ENCODE results near the gene FRAS1. TPM values are rescaled to one million over a fixed set of nuclear protein-coding genes. Genes with fewer than 3 reads are reported as not detected.

FRAS1 gene
- total RNA-seq, 1 experiment from 2014 or later = 82.0 TPM

GRCh38 chr4:78426972-78427371 lies 369.8 kb downstream of the FRAS1 start (continued):
- no peak for TF ChIP-seq ATF3 (CRISPR knock-in tag; conservative IDR thresholded peaks at IDR 0.05)

DNA sequence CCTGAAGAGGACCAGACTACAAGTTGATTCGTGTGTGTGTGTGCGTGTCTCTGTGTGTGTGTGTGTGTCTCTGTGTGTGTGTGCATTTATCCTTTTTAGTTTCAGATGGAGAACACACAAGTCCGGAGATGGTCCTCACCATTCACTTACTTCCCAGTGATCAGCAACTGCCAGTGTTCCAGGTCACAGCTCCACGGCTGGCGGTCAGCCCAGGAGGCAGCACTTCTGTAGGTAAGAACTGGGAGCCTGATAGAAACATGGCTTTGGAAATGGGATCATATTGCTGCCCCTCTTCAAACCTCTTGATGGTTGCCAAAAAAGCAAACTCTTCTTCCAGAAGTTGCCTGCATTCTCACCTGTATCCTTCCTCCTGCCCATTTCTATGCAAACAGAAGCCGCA lies 371.9 kb downstream of the FRAS1 start:
- TF ChIP-seq ZNF263 (CRISPR knock-in tag; IDR thresholded peaks at IDR 0.05; ENCODE audit: low read depth) = no peak
- no peak for TF ChIP-seq ZNF532 (CRISPR knock-in tag; IDR thresholded peaks at IDR 0.05; ENCODE audit: borderline replicate concordance)
- no peak for TF ChIP-seq MYBL2 (CRISPR knock-in tag; IDR thresholded peaks at IDR 0.05)
- TF ChIP-seq CBFB (CRISPR knock-in tag; IDR thresholded peaks at IDR 0.05; ENCODE audit: low read depth) = no peak
- no peak for TF ChIP-seq GTF2I (CRISPR knock-in tag; conservative IDR thresholded peaks at IDR 0.05)
- no peak for TF ChIP-seq FOXK1 (CRISPR knock-in tag; IDR thresholded peaks at IDR 0.05)
- TF ChIP-seq, protein P1, sequence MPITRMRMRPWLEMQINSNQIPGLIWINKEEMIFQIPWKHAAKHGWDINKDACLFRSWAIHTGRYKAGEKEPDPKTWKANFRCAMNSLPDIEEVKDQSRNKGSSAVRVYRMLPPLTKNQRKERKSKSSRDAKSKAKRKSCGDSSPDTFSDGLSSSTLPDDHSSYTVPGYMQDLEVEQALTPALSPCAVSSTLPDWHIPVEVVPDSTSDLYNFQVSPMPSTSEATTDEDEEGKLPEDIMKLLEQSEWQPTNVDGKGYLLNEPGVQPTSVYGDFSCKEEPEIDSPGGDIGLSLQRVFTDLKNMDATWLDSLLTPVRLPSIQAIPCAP (CRISPR knock-in tag; IDR thresholded peaks at IDR 0.05) = no peak
- no peak for TF ChIP-seq FOXJ3 (CRISPR knock-in tag; IDR thresholded peaks at IDR 0.05; ENCODE audit: borderline replicate concordance)
- Mint-ChIP-seq H3K9me3 (no peaks in the 10 kb centered on the region), H3K27ac (no peak overlapping the region), H3K4me3 (no peak overlapping the region), H3K4me1 (no peaks in the 10 kb centered on the region), H3K36me3 (peaks cover 40% of the 10 kb centered on the region), H3K27me3 (ENCODE audit: low read depth) (no peaks in the 10 kb centered on the region)
- CTCF ChIA-PET = interaction anchor here (1.2 kb wide), 1 partner anchor 11 kb away, joined by 3 read pairs; no protein-coding TSS in a partner anchor
- DNase-seq (ENCODE audit: low spot score) = no peak
- ATAC-seq = no peak
- POLR2A ChIA-PET = no interaction called here

GRCh38 chr4:78432896-78433295 lies 375.8 kb downstream of the FRAS1 start:
- CTCF ChIA-PET = no interaction called here
- POLR2A ChIA-PET = no interaction called here
- Mint-ChIP-seq H3K9me3 (no peaks in the 10 kb centered on the region), H3K27me3 (ENCODE audit: low read depth) (no peaks in the 10 kb centered on the region), H3K4me3 (no peak overlapping the region), H3K4me1 (peaks cover 12% of the 10 kb centered on the region), H3K27ac (peak overlapping the region; percentile 53), H3K36me3 (peaks cover 36% of the 10 kb centered on the region)
- TF ChIP-seq NR3C1 (CRISPR knock-in tag; conservative IDR thresholded peaks at IDR 0.05; ENCODE audit: low read depth) (no peak), ZNF121 (CRISPR knock-in tag; IDR thresholded peaks at IDR 0.05) (no peak), ZNF512 (CRISPR knock-in tag; IDR thresholded peaks at IDR 0.05; ENCODE audit: borderline replicate concordance) (no peak)
- ATAC-seq (no peak), DNase-seq (ENCODE audit: low spot score) (no peak)

DNA sequence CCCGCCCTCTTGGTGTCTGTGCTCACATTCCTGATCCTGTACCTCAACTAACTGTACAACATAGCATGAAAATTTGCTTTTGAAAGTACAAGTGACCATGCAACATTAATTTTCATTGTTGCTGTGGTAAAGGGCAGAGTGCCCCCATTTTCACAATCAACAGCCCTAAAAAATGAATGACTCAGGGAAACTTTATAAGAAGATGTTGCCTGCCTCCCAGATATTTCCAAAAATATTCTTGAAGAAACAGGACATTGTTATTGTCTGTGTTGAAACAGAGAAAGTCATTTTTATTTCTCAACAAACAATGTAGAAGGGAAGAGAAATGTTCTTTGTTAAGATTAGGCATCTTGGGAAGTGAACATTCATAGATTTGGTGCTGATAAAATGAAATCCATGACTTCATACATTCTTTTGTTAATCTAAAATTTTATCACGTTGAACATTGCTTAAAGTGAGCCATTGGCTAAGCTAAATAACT lies 380.5 kb downstream of the FRAS1 start:
- Mint-ChIP-seq H3K27ac (peak overlapping the region; percentile 34; the same call in 1 of the 2 replicates), H3K4me3 (no peak overlapping the region), H3K4me1 (peaks cover 12% of the 10 kb centered on the region), H3K36me3 (peaks cover 39% of the 10 kb centered on the region), H3K9me3 (no peaks in the 10 kb centered on the region), H3K27me3 (ENCODE audit: low read depth) (no peaks in the 10 kb centered on the region)
- ChIA-PET CTCF (no interaction called here), POLR2A (no interaction called here)
- DNase-seq (ENCODE audit: low spot score) (no peak), ATAC-seq (no peak)
- TF ChIP-seq NFYB (CRISPR knock-in tag; conservative IDR thresholded peaks at IDR 0.05; ENCODE audit: low read depth) = no peak
- no peak for TF ChIP-seq NR1H2 (CRISPR knock-in tag; IDR thresholded peaks at IDR 0.05)
- TF ChIP-seq ETV6 (CRISPR knock-in tag; IDR thresholded peaks at IDR 0.05) = no peak
- TF ChIP-seq AFF4 (CRISPR knock-in tag; IDR thresholded peaks at IDR 0.05; ENCODE audit: borderline replicate concordance) = no peak
- TF ChIP-seq ZNF138 (CRISPR knock-in tag; conservative IDR thresholded peaks at IDR 0.05) = no peak
- TF ChIP-seq ZNF396 (CRISPR knock-in tag; IDR thresholded peaks at IDR 0.05; ENCODE audit: borderline replicate concordance) = no peak
- TF ChIP-seq MYBL2 (CRISPR knock-in tag; IDR thresholded peaks at IDR 0.05) = no peak
- TF ChIP-seq RORB (CRISPR knock-in tag; IDR thresholded peaks at IDR 0.05) = no peak

Data from WTC11 (cell line).